ENCODE data around the gene RHOT2. TPM values are rescaled to one million over a fixed set of nuclear protein-coding genes. Genes with fewer than 3 reads are reported as not detected.

RHOT2 gene
- total and polyA plus RNA-seq, 2 of the 8 experiments (the other 6 are each of a cell fraction or from before 2014, with no cell fraction given): 149 to 194 TPM

- TF ChIP-seq ATF3 (IDR thresholded peaks at IDR 0.05; ENCODE audit: insufficient read depth, low read depth, low read length) (peak; percentile 79), GTF2F1 (IDR thresholded peaks at IDR 0.05; ENCODE audit: borderline replicate concordance, low read depth, low read length) (no peak), HDAC6 (IDR thresholded peaks at IDR 0.05; ENCODE audit: low read depth, low read length) (no peak), MAFK (IDR thresholded peaks at IDR 0.05; ENCODE audit: low read depth, low read length) (no peak), SAP30 (IDR thresholded peaks at IDR 0.05; ENCODE audit: insufficient read depth, insufficient replicate concordance, low read length) (no peak), RFX5 (IDR thresholded peaks at IDR 0.05; ENCODE audit: borderline replicate concordance, low read depth, low read length) (no peak), SP2 (IDR thresholded peaks at IDR 0.05; ENCODE audit: low read length) (no peak), CREB1 (IDR thresholded peaks at IDR 0.05) (peak; percentile 85), EGR1 (IDR thresholded peaks at IDR 0.05; ENCODE audit: borderline replicate concordance, low read depth, low read length) (peak; percentile 66), PHF8 (conservative IDR thresholded peaks at IDR 0.05; ENCODE audit: low read depth, low read length) (peak; percentile 49), CTCF (IDR thresholded peaks at IDR 0.05; ENCODE audit: control extremely low read depth in 1 of 3, insufficient read depth in 1 of 3, low read depth in 1 of 3, low read length in 3 of 3) (no peak)
Measured at GRCh38 chr16:648781-649589, 18.9 kb upstream of the RHOT2 start, which contains the start of gene WDR90 (continued).

Measured in H1 (cell line).